ENCODE data around the gene GRIN3A. TPM values are rescaled to one million over a fixed set of nuclear protein-coding genes. Genes with fewer than 3 reads are reported as not detected.

Gene GRIN3A
- total RNA-seq, 6 donors from 2014 or later = 0.06 to 0.10 (median 0.07) TPM; not detected in 3

GRCh38 chr9:101648493-101648892, 90.0 kb downstream of the GRIN3A start:
- Histone ChIP-seq H3K9me3 (no peaks in the 10 kb centered on the region), H3K4me1 (no peaks in the 10 kb centered on the region), H3K27me3 (no peaks in the 10 kb centered on the region), H3K27ac (no peak overlapping the region), H3K4me3 (no peak overlapping the region), H3K36me3 (no peaks in the 10 kb centered on the region)
- TF ChIP-seq POLR2AphosphoS5 (IDR thresholded peaks at IDR 0.05) (no peak), EP300 (IDR thresholded peaks at IDR 0.05) (no peak), POLR2A (IDR thresholded peaks at IDR 0.05) (no peak)
- TF ChIP-seq, protein P1, sequence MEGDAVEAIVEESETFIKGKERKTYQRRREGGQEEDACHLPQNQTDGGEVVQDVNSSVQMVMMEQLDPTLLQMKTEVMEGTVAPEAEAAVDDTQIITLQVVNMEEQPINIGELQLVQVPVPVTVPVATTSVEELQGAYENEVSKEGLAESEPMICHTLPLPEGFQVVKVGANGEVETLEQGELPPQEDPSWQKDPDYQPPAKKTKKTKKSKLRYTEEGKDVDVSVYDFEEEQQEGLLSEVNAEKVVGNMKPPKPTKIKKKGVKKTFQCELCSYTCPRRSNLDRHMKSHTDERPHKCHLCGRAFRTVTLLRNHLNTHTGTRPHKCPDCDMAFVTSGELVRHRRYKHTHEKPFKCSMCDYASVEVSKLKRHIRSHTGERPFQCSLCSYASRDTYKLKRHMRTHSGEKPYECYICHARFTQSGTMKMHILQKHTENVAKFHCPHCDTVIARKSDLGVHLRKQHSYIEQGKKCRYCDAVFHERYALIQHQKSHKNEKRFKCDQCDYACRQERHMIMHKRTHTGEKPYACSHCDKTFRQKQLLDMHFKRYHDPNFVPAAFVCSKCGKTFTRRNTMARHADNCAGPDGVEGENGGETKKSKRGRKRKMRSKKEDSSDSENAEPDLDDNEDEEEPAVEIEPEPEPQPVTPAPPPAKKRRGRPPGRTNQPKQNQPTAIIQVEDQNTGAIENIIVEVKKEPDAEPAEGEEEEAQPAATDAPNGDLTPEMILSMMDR (IDR thresholded peaks at IDR 0.05) = no peak
- ATAC-seq (ENCODE audit: low FRiP score in 2 of 2) = no peak
- no peak for DNase-seq
- WGBS, 2 donors = 76 to 84% methylated on average over 1 of the region's 1 CpG

- DNase-seq = no peak
- 66 to 68% methylated on average over 2 of the region's 2 CpGs for WGBS, 2 donors
These were observed 98.4 kb downstream of the GRIN3A start for GRCh38 chr9:101639785-101640665.

DNA sequence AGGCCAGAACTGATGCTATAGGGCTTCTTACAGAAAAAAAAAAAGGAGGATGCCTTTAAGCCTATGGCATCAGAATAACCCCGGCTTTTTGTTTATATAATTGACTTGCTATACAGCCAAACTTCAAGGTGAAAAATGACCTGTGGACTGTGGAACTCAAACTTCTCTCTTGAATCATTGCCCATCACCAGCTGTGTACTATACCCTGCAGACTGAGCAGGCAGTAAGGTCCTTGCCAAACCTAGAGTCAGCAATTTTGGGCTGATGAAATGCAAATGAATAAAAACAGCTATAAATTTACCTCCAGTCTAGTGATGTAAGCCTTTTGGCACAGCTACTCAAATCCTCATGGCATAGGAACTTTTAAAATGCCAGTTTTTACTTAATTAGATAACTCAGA, 99.1 kb downstream of the GRIN3A start:
- peaks cover 0 to 4% (median 2%) of the 10 kb centered on the region in 4 donors for H3K9me3 ChIP-seq
- DNase-seq = no peak
- H3K36me3 ChIP-seq = no peaks in the 10 kb centered on the region
- no peak overlapping the region for H3K4me3 ChIP-seq
- no peak for ATAC-seq (ENCODE audit: low FRiP score in 2 of 2)
- H3K27ac ChIP-seq = no peak overlapping the region
- TF ChIP-seq EP300 (IDR thresholded peaks at IDR 0.05) = no peak
- TF ChIP-seq POLR2AphosphoS5 (IDR thresholded peaks at IDR 0.05) = no peak
- TF ChIP-seq, protein P1 (IDR thresholded peaks at IDR 0.05) = no peak
- TF ChIP-seq POLR2A (IDR thresholded peaks at IDR 0.05) = no peak
- WGBS, 2 donors = 47 to 54% methylated on average over 1 of the region's 1 CpG
- no peaks in the 10 kb centered on the region for H3K4me1 ChIP-seq
- H3K27me3 ChIP-seq = no peaks in the 10 kb centered on the region

More at GRCh38 chr9:101639785-101640665, 98.4 kb downstream of the GRIN3A start:
- peaks cover 0 to 4% (median 2%) of the 10 kb centered on the region in 4 donors for H3K9me3 ChIP-seq
- TF ChIP-seq EP300 (IDR thresholded peaks at IDR 0.05) = no peak
- TF ChIP-seq POLR2AphosphoS5 (IDR thresholded peaks at IDR 0.05) = no peak
- no peak for TF ChIP-seq POLR2A (IDR thresholded peaks at IDR 0.05)
- TF ChIP-seq, protein P1 (IDR thresholded peaks at IDR 0.05) = no peak
- ATAC-seq (ENCODE audit: low FRiP score in 2 of 2) = peak in 1 of 2 donors; percentile 26
- H3K4me3 ChIP-seq = no peak overlapping the region
- H3K27ac ChIP-seq = no peak overlapping the region
- H3K36me3 ChIP-seq = no peaks in the 10 kb centered on the region
- H3K27me3 ChIP-seq = no peaks in the 10 kb centered on the region
- no peaks in the 10 kb centered on the region for H3K4me1 ChIP-seq

DNA sequence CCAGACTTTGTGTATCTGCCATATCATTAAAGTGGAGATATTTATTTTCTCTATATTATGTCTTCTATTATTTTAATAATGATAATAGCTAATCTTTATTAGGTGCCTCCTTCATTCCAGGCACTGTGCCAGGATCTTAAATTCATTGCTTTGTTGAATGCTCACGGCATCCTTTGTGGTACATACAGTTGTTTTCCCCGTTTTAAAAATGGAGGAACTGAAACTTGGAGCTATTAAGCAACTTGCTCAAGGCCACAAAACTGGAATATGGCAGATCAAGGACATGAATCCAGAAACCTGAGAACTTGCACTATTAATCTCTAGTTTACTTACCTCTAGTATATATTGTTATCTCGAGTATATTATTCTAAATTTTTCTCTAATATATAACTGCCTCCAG, 102.2 kb downstream of the GRIN3A start:
- H3K9me3 ChIP-seq = no peaks in the 10 kb centered on the region
- no peak for DNase-seq
- WGBS, 2 donors = 55 to 65% methylated on average over 3 of the region's 3 CpGs
- H3K27me3 ChIP-seq = no peaks in the 10 kb centered on the region
- H3K36me3 ChIP-seq = no peaks in the 10 kb centered on the region
- ATAC-seq (ENCODE audit: low FRiP score in 2 of 2) = no peak
- H3K27ac ChIP-seq = no peak overlapping the region
- no peaks in the 10 kb centered on the region for H3K4me1 ChIP-seq
- TF ChIP-seq, protein P1 (IDR thresholded peaks at IDR 0.05) = no peak
- TF ChIP-seq EP300 (IDR thresholded peaks at IDR 0.05) (no peak), POLR2A (IDR thresholded peaks at IDR 0.05) (no peak), POLR2AphosphoS5 (IDR thresholded peaks at IDR 0.05) (no peak)
- H3K4me3 ChIP-seq = no peak overlapping the region
